A549 (cell line): ENCODE measurements around the gene GCC2. TPM values are rescaled to one million over a fixed set of nuclear protein-coding genes. Genes with fewer than 3 reads are reported as not detected.

Source experiments
- ATAC-seq, 2 experiments: fragments of 200-7000 bp in 1 of 2; fragments of >200 bp in 1 of 2; cut with Nextera tagmentation in 1 of 2; cut with Tn5 transposase in 1 of 2; 3 replicates each; pipeline versions ENCODE4 v1.8.0 to v1.9.1; 2018 to 2020; ENCODE audit warnings: mild to moderate bottlenecking in 1 of 2, moderate library complexity in 1 of 2
- CTCF ChIA-PET: fragments of 300-600 bp; sonication (Branson Sonifier 250); formaldehyde crosslinking; extraction: SDS; loops from one replicate; lab custom pipeline; 2021; ENCODE audit warnings: antibody characterized with exemption, inconsistent platforms; lab: Yijun Ruan, JAX
- POLR2A ChIA-PET: fragments of 350-600 bp; formaldehyde crosslinking; extraction: SDS; loops from one replicate; lab custom pipeline; 2021; ENCODE audit warnings: antibody characterized with exemption, inconsistent platforms; lab: Yijun Ruan, JAX
- DNase-seq, 2 experiments: peaks; one replicate each; pipeline versions ENCODE4 v3.0.0 to v3.0.0-alpha.2; 2011 to 2016; ENCODE audit warnings: low read depth in 1 of 2, low spot score in 1 of 2
- FAIRE-seq: peaks from 2 replicates; lab custom pipeline; 2011; peaks lifted over from hg19 to GRCh38; lab: Jason Lieb, UNC
- H3K27ac ChIP-seq, 2 experiments: fragments of >200 bp; sonication (Bioruptor Twin); formaldehyde crosslinking; 3 replicates each; pipeline ENCODE4 v1.5.1; 2016 to 2017
- H3K4me1 ChIP-seq: fragments of >200 bp; sonication (Bioruptor Twin); formaldehyde crosslinking; 3 replicates; pipeline ENCODE4 v1.6.1; 2016
- H3K4me2 ChIP-seq: fragments of >200 bp; sonication (Bioruptor Twin); formaldehyde crosslinking; 3 replicates; pipeline ENCODE4 v1.6.1; 2016
- H3K4me3 ChIP-seq: fragments of >200 bp; sonication (Bioruptor Twin); formaldehyde crosslinking; 3 replicates; pipeline ENCODE4 v1.5.1; 2016
- H3K9me3 ChIP-seq: fragments of >200 bp; sonication (Bioruptor Twin); formaldehyde crosslinking; 3 replicates; pipeline ENCODE4 v1.6.1; 2016
- CBX8 ChIP-seq: fragments of 200-600 bp; sonication (generic); IDR thresholded peaks from 2 replicates; pipeline ENCODE4 v1.6.1; 2016
- CEBPB ChIP-seq, 2 experiments: fragments of >200 bp in 1 of 2; sonication (Bioruptor Twin) in 1 of 2; formaldehyde crosslinking in 1 of 2; IDR thresholded peaks; 2 replicates each; pipeline ENCODE4 v1.6.1; 2012 to 2016
- CHD4 ChIP-seq: fragments of 200-600 bp; sonication (generic); IDR thresholded peaks from 2 replicates; pipeline ENCODE4 v1.6.1; 2016; ENCODE audit warnings: antibody characterized with exemption, mild to moderate bottlenecking, borderline replicate concordance
- ESRRA ChIP-seq: fragments of 150-350 bp; IDR thresholded peaks from 2 replicates; pipeline ENCODE4 v1.6.1; 2014; ENCODE audit warnings: mild to moderate bottlenecking, low read length, borderline replicate concordance
- GATA3 ChIP-seq: IDR thresholded peaks from 2 replicates; pipeline ENCODE4 v1.6.1; 2012; ENCODE audit warnings: borderline replicate concordance
- HOXA7 ChIP-seq: fragments of 250-450 bp; sonication (Bioruptor Pico); IDR thresholded peaks from 2 replicates; pipeline ENCODE4 v1.5.0; 2020; ENCODE audit warnings: mild to moderate bottlenecking, moderate library complexity
- JUN ChIP-seq, 2 experiments: fragments of >200 bp; sonication (Bioruptor Twin); formaldehyde crosslinking; IDR thresholded peaks; 2 replicates in 1 of 2; 3 replicates in 1 of 2; pipeline ENCODE4 v1.6.1; 2016 to 2017
- KDM1A ChIP-seq: fragments of 200-600 bp; sonication (generic); IDR thresholded peaks from 2 replicates; pipeline ENCODE4 v1.6.1; 2016; ENCODE audit warnings: low read depth, mild to moderate bottlenecking
- MAFK ChIP-seq: fragments of 450-650 bp; IDR thresholded peaks from 2 replicates; pipeline ENCODE4 v1.6.1; 2014; ENCODE audit not compliant: partially characterized antibody
- MAZ ChIP-seq: fragments of 150-350 bp; IDR thresholded peaks from 2 replicates; pipeline ENCODE4 v1.6.1; 2014; ENCODE audit warnings: antibody characterized with exemption, low read depth, low read length, borderline replicate concordance
- MYC ChIP-seq: IDR thresholded peaks from 2 replicates; pipeline ENCODE4 v1.6.1; 2012; ENCODE audit warnings: mild to moderate bottlenecking, inconsistent platforms, low read length, improper control_type of control experiment, borderline replicate concordance
- NPAS2 ChIP-seq: fragments of 250-450 bp; sonication (Bioruptor Pico); IDR thresholded peaks from 2 replicates; pipeline ENCODE4 v1.8.0; 2022; ENCODE audit warnings: mild to moderate bottlenecking, moderate library complexity, borderline replicate concordance
- NR3C1 ChIP-seq: fragments of >200 bp; sonication (Bioruptor Twin); formaldehyde crosslinking; IDR thresholded peaks from 3 replicates; pipeline ENCODE4 v1.6.1; 2017
- RAD21 ChIP-seq, 2 experiments: fragments of >200 bp in 1 of 2; sonication (Bioruptor Twin) in 1 of 2; formaldehyde crosslinking in 1 of 2; IDR thresholded peaks in 1 of 2; conservative IDR thresholded peaks in 1 of 2; 2 replicates in 1 of 2; 3 replicates in 1 of 2; pipeline ENCODE4 v1.6.1; 2012 to 2018; ENCODE audit warnings: inconsistent platforms in 1 of 2
- RCOR1 ChIP-seq: fragments of 150-350 bp; IDR thresholded peaks from 2 replicates; pipeline ENCODE4 v1.6.1; 2014; ENCODE audit warnings: antibody characterized with exemption, low read length, low read depth
- RNF2 ChIP-seq: fragments of 200-600 bp; sonication (generic); IDR thresholded peaks from 2 replicates; pipeline ENCODE4 v1.6.1; 2016; ENCODE audit warnings: low read depth, mild to moderate bottlenecking, antibody characterized with exemption, moderate library complexity, borderline replicate concordance
- SMC3 ChIP-seq: fragments of >200 bp; sonication (Bioruptor Twin); formaldehyde crosslinking; IDR thresholded peaks from 3 replicates; pipeline ENCODE4 v1.6.1; 2018; ENCODE audit warnings: inconsistent platforms
- ZC3H11A ChIP-seq: fragments of 450-650 bp; IDR thresholded peaks from 2 replicates; pipeline ENCODE4 v1.6.1; 2014; ENCODE audit warnings: antibody characterized with exemption, mild to moderate bottlenecking
- ZFP36 ChIP-seq: fragments of 450-650 bp; IDR thresholded peaks from 2 replicates; pipeline ENCODE4 v1.6.1; 2014; ENCODE audit warnings: borderline replicate concordance; ENCODE audit not compliant: partially characterized antibody
- ZNF302 ChIP-seq: fragments of 250-450 bp; sonication (Bioruptor Pico); IDR thresholded peaks from 2 replicates; pipeline ENCODE4 v1.9.0; 2021; ENCODE audit warnings: inconsistent platforms, mild to moderate bottlenecking, moderate library complexity
- WGBS: methylation state at CpG from one replicate; pipeline ENCODE4 v1.1.6; 2017; ENCODE audit errors: missing lambda C conversion rate; 5-methylcytosine and 5-hydroxymethylcytosine counted together
- polyA plus RNA-seq, 4 experiments: library from polyadenylated mRNA; depleted of rRNA in 3 of 4; stranded (reverse); fragments of >200 nt; fragmentation: RNase III in 1 of 4; extraction: RNeasy Plus Mini Kit Qiagen cat#74134 plus additional on column Dnase treatment in 1 of 4; gene quantifications; 2 replicates in 3 of 4; 3 replicates in 1 of 4; pipeline ENCODE4 v1.2.3, GENCODE V29; 2011 to 2017
- TF ChIP-seq, protein P1 (sequence below): fragments of 250-450 bp; sonication (Bioruptor Pico); IDR thresholded peaks from 2 replicates; pipeline ENCODE4 v1.5.0; 2021; ENCODE audit warnings: mild to moderate bottlenecking, moderate library complexity, borderline replicate concordance
- TF ChIP-seq, protein P2 (sequence below): fragments of 450-650 bp; IDR thresholded peaks from 2 replicates; pipeline ENCODE4 v1.6.1; 2014; ENCODE audit warnings: antibody characterized with exemption
- TF ChIP-seq, protein P3 (sequence below): IDR thresholded peaks from 2 replicates; pipeline ENCODE4 v1.6.1; 2012
- TF ChIP-seq, protein P4 (sequence below): IDR thresholded peaks from 2 replicates; pipeline ENCODE4 v1.6.1; 2012
- TF ChIP-seq, protein P5 (sequence below): fragments of 250-450 bp; sonication (Bioruptor Pico); IDR thresholded peaks from 2 replicates; pipeline ENCODE4 v1.5.0; 2020; ENCODE audit warnings: low read depth, mild to moderate bottlenecking, moderate library complexity
- TF ChIP-seq, protein P6 (sequence below): IDR thresholded peaks from 2 replicates; pipeline ENCODE4 v1.6.1; 2012; ENCODE audit warnings: low read depth, borderline replicate concordance
- TF ChIP-seq, protein P7 (sequence below): fragments of >200 bp; sonication (Bioruptor Twin); formaldehyde crosslinking; IDR thresholded peaks from 2 replicates; pipeline ENCODE4 v1.6.1; 2016

The GCC2 gene
- polyA plus RNA-seq, 2 of the 4 experiments (the other 2 are of a cell fraction): 13.6 to 30.1 TPM

DNA sequence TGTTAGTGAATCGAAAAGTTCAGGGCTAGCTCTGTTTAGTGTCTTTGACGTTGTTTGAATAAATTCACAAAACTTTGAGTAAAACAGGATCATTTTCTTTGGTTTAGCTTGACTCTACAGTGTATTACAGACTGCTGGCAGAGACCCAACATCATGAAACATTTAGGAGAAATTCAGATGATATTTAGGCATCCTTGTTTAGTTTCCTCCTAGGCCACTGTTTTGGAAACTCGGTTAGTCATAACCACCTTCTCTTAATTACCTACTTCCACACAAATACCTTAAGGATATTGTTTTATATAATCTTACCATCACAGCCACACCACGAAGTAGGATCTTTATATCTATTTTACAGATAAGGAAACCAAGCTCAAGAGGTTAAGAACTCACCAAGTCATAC lies 93.1 kb downstream of the GCC2 start:
- no peak overlapping the region for H3K4me3 ChIP-seq
- H3K27ac ChIP-seq: no peak overlapping the region
- no peak for TF ChIP-seq ESRRA
- TF ChIP-seq, protein P1, sequence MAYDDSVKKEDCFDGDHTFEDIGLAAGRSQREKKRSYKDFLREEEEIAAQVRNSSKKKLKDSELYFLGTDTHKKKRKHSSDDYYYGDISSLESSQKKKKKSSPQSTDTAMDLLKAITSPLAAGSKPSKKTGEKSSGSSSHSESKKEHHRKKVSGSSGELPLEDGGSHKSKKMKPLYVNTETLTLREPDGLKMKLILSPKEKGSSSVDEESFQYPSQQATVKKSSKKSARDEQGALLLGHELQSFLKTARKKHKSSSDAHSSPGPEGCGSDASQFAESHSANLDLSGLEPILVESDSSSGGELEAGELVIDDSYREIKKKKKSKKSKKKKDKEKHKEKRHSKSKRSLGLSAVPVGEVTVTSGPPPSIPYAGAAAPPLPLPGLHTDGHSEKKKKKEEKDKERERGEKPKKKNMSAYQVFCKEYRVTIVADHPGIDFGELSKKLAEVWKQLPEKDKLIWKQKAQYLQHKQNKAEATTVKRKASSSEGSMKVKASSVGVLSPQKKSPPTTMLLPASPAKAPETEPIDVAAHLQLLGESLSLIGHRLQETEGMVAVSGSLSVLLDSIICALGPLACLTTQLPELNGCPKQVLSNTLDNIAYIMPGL (CRISPR knock-in tag): no peak
- TF ChIP-seq, protein P2, sequence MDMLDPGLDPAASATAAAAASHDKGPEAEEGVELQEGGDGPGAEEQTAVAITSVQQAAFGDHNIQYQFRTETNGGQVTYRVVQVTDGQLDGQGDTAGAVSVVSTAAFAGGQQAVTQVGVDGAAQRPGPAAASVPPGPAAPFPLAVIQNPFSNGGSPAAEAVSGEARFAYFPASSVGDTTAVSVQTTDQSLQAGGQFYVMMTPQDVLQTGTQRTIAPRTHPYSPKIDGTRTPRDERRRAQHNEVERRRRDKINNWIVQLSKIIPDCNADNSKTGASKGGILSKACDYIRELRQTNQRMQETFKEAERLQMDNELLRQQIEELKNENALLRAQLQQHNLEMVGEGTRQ: no peak
- TF ChIP-seq NPAS2 (CRISPR knock-in tag): no peak
- TF ChIP-seq NR3C1: no peak
- TF ChIP-seq, protein P3, sequence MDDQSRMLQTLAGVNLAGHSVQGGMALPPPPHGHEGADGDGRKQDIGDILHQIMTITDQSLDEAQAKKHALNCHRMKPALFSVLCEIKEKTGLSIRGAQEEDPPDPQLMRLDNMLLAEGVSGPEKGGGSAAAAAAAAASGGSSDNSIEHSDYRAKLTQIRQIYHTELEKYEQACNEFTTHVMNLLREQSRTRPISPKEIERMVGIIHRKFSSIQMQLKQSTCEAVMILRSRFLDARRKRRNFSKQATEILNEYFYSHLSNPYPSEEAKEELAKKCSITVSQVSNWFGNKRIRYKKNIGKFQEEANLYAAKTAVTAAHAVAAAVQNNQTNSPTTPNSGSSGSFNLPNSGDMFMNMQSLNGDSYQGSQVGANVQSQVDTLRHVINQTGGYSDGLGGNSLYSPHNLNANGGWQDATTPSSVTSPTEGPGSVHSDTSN: no peak
- TF ChIP-seq CEBPB (IDR thresholded peaks at IDR 0.05): no peak
- TF ChIP-seq, protein P4, sequence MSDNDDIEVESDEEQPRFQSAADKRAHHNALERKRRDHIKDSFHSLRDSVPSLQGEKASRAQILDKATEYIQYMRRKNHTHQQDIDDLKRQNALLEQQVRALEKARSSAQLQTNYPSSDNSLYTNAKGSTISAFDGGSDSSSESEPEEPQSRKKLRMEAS: no peak
- no peak for TF ChIP-seq GATA3
- no peak for TF ChIP-seq RAD21 (conservative IDR thresholded peaks at IDR 0.05 in 1 of 2, IDR thresholded peaks at IDR 0.05 in 1 of 2)
- TF ChIP-seq RNF2: no peak
- TF ChIP-seq CHD4: no peak
- TF ChIP-seq HOXA7 (CRISPR knock-in tag): no peak
- TF ChIP-seq, protein P5, sequence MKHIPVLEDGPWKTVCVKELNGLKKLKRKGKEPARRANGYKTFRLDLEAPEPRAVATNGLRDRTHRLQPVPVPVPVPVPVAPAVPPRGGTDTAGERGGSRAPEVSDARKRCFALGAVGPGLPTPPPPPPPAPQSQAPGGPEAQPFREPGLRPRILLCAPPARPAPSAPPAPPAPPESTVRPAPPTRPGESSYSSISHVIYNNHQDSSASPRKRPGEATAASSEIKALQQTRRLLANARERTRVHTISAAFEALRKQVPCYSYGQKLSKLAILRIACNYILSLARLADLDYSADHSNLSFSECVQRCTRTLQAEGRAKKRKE: no peak
- TF ChIP-seq CBX8: no peak
- TF ChIP-seq, protein P6, sequence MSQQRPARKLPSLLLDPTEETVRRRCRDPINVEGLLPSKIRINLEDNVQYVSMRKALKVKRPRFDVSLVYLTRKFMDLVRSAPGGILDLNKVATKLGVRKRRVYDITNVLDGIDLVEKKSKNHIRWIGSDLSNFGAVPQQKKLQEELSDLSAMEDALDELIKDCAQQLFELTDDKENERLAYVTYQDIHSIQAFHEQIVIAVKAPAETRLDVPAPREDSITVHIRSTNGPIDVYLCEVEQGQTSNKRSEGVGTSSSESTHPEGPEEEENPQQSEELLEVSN: no peak
- TF ChIP-seq MAFK: no peak
- TF ChIP-seq ZNF302: no peak
- ChIA-PET POLR2A (interaction anchor here (0.6 to 1.3 kb wide), 2 partner anchors 9 to 27 kb away, joined by 4 to 5 read pairs; partner anchors contain the start of gene LIMS1), CTCF (interaction anchor here (0.8 to 1.5 kb wide), 4 partner anchors 8 to 94 kb away, joined by 4 to 7 read pairs (median 4); partner anchors contain the start of gene LIMS1)
- H3K9me3 ChIP-seq: no peaks in the 10 kb centered on the region
- peaks cover 15% of the 10 kb centered on the region for H3K4me1 ChIP-seq
- DNase-seq (no peak), FAIRE-seq (no peak), ATAC-seq (no peak)
- H3K4me2 ChIP-seq: no peak overlapping the region
- WGBS: 62% methylated on average over 4 of the region's 4 CpGs

DNA sequence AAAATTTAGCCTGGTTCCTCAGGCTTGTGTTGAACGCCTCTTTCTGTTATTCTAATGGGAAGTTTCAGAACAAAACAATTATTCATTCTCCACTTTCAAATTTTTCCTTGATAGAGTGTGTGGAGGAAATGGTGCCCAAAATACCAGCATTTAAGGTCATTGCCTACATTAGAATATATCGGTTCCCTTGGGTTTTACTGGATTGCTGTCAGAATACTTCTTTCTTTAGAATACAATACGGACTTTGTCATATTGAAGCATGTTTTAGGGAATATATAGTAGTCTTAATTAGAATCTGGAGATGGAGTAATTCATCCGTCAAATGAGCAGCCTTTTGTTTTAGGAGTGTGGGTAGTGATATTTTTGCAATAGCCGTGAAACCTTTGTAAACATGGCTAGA lies 98.6 kb downstream of the GCC2 start:
- ChIA-PET CTCF (interaction anchor here (1.1 to 1.3 kb wide), 2 partner anchors 12 to 36 kb away, joined by 3 to 4 read pairs; no protein-coding TSS in a partner anchor), POLR2A (no interaction called here)
- DNase-seq (no peak), ATAC-seq (no peak), FAIRE-seq (no peak)
- Histone ChIP-seq H3K4me2 (no peak overlapping the region), H3K27ac (no peak overlapping the region), H3K9me3 (no peaks in the 10 kb centered on the region), H3K4me1 (peaks cover 15% of the 10 kb centered on the region; the same call in 2 of the 3 replicates), H3K4me3 (no peak overlapping the region)
- 86% methylated on average over 5 of the region's 5 CpGs for WGBS
- TF ChIP-seq MYC: no peak
- no peak for TF ChIP-seq CEBPB (IDR thresholded peaks at IDR 0.05)
- no peak for TF ChIP-seq SMC3
- TF ChIP-seq, protein P5: no peak
- TF ChIP-seq MAZ: no peak
- TF ChIP-seq JUN (IDR thresholded peaks at IDR 0.05): no peak
- no peak for TF ChIP-seq RAD21 (conservative IDR thresholded peaks at IDR 0.05 in 1 of 2, IDR thresholded peaks at IDR 0.05 in 1 of 2)
- no peak for TF ChIP-seq NR3C1
- no peak for TF ChIP-seq ZC3H11A
- no peak for TF ChIP-seq GATA3
- TF ChIP-seq ZFP36: no peak
- TF ChIP-seq RNF2: no peak
- TF ChIP-seq, protein P7, sequence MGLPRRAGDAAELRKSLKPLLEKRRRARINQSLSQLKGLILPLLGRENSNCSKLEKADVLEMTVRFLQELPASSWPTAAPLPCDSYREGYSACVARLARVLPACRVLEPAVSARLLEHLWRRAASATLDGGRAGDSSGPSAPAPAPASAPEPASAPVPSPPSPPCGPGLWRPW: no peak
- TF ChIP-seq, protein P2: no peak
- no peak for TF ChIP-seq NPAS2 (CRISPR knock-in tag)
- TF ChIP-seq KDM1A: no peak
- TF ChIP-seq, protein P3: no peak
- no peak for TF ChIP-seq RCOR1
